UCSD-AML1 (cell line): ENCODE results near the gene MATN4.

Experiments used
- DNase-seq: peaks from one replicate; lab custom pipeline; 2025; ENCODE audit not compliant: unreplicated experiment; lab: John Stamatoyannopoulos, UW

The MATN4 gene

GRCh38 chr20:45341939-45342854 is 34.1 kb upstream of the MATN4 start:
- DNase-seq: peak; percentile 53

GRCh38 chr20:45341579-45341938 is 33.5 kb upstream of the MATN4 start:
- no peak for DNase-seq

- DNase-seq: no peak
Measured at GRCh38 chr20:45340951-45341350, 32.9 kb upstream of the MATN4 start.

DNA sequence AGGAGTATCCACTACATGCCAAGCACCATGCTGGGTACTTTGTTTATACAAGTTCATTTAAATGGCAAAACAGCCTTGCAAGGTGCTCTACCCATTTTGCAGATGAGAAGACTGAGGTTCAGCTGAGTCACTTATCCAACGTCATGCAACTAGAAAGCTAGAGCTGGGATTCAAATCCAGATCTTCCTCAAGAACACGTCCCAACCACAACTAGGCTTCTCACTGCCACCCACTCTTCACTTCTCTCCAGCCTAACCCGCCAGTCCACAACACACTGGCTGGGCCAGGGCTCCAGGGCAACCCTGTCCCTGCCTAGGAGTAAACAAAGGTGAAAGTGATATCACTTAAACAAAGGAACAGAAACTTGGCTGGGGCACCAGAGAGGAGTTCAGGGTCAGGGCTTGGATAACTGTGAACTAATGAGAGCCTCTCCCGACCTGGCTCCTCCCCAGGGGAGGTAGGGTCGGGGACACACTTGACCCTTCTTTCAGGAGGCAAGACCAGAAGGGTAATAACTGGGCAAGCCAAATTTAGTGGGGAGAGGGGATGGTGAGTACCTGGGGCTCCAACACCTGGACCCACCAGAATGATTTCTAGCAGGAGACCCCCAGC is 32.2 kb upstream of the MATN4 start:
- DNase-seq: no peak

DNA sequence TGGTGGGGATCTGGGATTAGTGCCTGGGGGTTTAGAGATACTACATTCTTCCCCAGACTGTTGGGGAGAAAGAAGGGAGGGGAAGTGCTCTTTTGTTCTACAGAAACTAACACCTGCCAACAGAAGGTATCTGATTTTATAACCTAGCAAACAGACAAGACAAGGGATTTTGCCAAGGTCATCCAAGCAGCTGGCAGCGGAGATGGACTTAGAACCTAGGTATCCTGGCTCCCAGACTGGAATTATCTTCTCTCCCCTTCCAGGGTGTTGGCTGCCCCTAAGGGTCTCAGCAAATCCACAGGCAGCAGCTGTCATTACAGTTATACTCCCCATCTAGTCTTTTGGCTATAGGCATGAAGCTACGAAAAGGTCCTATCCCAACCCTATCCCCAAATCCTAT is 31.7 kb upstream of the MATN4 start:
- no peak for DNase-seq

DNA sequence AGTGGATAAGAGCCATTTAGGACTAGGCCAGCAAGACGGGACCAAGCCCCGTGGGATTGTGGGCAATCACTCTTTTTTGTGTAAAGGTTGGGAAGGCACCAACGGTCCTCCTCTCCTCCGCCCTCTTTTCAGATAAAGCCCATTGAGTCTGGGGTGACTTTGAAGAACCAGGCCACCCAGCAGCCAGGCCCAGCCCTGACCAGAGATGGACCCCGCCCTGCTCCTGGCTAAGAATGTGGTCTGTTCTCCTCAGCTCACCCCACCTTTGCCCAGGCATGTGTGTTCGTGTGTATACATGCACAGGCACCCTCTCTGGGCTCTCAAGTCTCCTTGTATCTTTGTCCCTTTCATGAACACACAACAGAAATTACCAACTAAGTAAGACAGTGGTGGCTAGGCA is 31.0 kb upstream of the MATN4 start:
- no peak for DNase-seq

DNA sequence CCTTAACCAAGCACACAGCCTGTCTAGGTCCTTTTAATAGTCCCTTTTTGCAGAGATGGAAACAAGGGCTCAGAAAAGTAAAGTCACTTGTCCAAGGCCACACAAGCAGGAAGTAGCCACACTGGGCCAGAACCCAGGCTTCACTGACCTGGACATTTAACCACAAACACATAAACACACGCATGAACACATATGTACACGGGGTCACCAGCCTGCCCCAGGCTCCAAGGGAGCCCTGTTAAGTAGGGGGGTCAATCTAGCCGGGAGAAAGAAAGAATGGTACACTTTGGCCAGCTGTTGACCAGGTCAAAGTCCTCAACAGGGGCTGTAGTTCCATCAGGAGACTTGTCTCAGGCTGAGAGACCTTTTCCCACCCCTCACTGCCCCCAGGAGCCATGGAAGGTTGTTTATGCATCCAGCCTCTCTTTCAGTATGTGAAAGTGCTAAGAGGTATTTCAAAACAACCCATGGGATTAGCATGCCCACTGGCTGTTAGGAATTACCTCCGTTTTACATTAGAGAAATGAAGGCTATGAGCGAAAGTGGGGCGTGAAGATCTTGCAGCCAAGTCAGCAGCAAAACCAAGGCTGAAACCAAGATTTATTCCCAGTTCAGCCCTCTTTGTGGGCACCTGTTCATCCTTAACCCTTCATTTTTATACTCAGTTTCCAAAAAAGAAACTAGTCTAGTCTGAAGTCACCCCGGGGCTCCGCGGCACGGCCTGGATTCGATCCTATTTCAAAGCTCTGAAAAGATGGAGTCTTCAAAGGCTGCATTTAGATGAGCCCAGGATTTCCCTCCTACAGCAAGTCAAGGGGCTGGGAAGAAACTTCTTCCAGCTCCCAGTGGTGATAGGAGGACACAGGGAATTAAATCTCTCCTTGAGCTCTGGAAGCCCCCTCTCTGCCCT is 30.3 kb upstream of the MATN4 start:
- no peak for DNase-seq

DNA sequence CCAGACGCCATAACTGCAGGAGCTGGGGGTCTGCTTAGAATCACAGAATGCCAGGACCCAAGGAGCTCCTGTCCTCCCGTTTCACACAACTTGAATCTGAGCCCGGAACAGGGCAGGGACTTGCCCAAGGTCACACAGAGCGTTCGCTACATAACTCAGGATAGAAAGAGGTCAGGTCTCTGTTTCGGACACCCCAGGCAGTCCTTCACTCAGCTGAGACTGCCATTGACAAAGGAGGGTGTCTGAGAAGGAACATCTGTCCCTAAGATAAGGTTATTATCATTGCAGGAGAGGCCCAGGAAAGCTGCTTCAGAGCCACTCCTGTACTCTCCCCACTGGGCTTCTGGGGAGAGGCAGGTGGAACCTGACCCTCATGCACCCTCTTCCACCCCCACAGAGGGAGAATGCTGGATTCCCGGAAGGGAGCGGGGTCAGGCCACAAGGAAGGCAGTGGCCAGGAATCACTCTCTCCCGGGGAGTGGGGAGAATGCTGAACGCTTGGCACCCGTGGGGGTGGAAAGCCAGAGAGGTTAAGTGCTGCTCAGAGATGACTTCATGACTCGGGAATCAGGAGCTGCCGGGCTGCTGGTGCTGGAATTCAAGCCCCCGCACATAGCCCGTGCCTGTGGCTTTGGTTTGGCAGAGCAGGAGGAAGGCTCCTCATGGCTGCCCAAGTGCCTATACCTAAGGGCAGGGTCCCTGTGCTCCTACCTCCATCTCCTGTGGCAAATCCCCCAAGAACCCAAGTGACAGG is 29.4 kb upstream of the MATN4 start:
- DNase-seq: no peak

GRCh38 chr20:45336530-45337366 is 28.6 kb upstream of the MATN4 start:
- no peak for DNase-seq

GRCh38 chr20:45330476-45330875 is 22.4 kb upstream of the MATN4 start:
- no peak for DNase-seq

DNA sequence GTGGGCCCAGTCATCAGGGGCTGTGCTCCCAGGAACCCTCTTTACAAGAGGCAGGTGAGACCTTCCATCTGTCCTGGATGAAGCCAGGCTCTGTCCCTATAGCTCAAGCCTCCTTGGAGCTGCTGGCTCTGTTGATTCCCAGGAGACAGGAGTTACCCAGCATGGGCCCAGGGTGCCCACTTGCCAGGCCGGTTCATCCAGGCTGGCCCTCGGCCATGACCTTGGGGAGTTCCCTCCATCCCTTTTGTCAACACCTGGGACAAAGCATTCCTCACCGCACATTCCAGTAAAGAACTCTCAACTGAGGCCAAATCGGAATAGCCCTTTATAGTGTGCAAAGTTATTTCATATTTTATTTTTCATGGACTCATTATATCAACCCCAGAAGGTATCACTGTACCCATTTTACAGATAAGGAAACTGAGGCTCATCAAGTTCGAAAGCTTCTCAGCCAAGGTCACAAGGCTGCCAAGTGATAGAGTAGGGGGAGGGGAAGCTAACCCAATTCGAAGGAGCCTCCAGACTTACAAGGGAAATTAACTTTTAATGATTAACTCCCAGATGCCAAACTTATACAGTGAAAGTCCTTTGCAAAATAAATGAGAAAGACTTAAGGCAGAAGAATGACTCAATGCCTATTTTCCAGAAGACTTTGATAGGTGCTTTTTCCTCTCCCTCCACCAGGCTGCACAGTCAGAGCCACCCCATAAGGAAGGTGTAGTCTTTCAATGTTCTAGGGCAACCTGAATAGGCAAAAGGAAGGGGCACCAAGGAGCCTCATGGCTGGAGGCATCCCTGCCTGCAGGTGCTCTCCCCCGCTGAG is 21.6 kb upstream of the MATN4 start:
- DNase-seq: no peak

DNA sequence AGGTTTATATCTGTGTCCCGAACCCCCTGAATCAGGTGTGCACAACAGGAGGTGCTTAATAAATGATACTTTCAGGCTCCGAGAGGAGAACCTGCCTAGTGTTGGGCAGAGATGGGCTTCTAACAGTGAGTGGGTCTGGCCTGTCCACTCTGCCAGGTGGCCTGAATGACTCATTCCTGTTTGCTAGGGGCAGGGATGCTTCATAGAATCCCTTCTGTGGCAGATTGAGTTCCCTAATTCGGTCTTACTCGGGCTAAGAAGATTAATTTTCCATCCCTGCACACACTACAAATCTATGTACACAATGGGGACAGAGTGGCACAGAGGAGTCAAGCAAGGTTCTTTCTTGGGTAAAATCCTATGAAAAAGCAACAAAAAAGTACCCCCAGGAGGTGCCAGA is 20.4 kb upstream of the MATN4 start:
- DNase-seq: no peak

DNA sequence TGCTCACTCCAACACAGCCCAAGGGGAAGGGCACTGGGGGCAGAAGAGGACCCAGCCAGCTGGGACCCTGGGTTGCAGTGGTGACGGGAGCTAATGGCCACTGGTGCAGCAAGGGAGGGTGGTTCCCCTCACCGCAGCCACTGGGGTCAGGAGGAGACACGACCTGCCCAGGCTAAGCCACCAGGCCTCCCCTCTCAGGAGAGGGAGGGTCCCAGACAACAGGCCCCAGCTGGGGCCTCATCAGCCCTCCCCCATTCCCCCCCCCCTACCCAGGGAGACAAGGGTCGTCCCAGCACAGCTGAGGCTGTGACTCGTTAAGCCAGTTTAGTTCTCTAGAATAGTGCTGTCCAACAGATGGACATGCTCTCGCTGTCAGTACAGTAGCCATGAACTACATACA is 17.3 kb upstream of the MATN4 start:
- no peak for DNase-seq

- DNase-seq: no peak
Measured at GRCh38 chr20:45323731-45324130, 15.6 kb upstream of the MATN4 start.

DNA sequence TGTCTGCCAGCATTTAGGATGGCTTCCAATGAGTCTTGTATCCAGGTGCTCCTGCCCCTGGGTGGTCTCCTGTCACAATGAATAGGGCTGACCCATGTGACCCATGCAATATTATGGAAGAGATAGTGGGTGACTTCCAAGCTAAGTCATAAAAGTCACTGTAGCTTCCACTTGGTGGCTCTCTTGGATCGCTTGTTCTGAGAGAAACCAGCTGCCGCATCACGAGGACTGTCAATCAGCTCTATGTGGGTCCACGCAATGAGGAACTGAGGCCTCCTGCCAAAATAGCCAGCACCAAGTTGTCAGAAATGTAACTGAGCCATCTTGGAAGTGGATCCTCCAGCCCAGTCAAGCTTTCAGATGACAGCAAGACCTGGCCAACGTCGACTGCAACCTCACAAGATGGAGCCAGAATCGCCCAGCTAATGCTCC is 14.9 kb upstream of the MATN4 start:
- peak; percentile 52 for DNase-seq

DNA sequence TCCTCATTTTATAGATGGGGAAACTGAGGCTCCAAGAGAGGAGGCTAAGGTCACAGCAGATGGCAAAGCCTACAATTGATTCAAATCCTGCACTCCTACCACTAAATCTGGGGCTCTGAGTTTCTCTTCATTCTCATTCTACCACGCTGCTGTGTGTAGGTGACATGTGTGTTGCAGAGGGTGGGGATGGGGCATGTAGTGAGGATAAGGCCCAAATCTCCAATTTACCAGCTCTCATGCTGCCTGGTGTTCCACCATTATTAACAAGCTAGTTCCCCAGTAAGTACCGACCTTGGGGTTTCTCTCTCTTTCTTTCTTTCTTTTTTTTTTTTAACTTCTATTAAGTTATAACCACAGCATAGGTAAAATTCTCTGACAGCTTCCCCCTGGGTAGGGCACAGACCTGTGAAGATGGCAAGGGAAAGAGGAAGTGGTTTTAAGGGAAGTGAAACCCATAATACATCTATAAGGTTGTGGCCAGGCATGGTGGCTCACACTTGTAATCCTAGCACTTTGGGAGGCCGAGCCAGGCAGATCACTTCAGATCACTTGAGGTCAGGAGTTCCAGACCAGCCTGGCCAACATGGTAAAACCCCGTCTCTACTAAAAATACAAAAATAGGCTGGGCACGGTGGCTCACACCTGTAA is 13.0 kb upstream of the MATN4 start:
- DNase-seq: peak; percentile 22

DNA sequence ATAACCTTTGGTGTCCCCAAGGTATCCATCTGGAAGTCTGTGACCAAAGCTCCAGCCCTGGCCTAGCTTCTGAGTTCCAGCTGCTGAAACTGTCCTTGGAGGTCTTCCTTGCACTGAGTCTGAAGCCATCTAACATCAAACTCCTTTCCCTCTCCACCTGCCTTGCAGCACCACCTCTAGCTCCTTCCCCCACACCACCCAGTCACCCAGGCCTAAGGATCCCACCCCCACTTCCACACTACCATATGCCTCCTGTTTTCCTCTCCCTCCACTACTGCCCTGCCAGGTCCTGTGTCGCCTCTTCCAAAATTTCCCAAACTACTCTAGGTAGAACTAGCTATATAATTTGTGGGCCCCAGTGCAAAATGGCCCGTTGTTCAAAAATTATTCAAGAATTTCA is 10.8 kb upstream of the MATN4 start:
- DNase-seq: peak; percentile 39

DNA sequence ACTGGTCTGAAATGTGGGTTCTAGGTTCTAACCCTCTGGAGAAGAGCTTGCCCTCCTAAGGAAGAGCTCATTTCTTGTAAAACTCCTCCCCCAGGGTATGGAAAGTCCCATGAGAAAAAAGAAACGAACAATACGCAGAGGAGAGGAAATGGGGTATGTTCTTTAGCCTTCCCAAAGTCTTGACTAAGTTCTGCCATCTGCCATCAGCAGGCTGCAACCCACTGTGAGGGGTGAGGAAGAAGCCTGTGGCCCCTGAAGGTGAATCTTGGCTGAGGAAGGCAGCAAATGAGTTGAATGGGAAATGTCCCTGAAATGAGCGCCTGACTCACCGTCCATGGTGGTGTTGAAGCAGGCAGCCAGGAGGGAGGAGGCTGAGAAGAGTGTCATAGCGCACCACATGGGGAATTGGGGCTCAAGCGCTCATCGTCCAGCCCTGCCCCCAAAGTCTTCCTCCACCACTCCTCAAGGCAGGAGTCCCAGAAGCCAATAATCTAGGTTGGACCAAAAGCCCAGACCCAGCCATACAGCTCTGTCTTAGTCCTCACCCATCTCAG is 10.4 kb upstream of the MATN4 start:
- DNase-seq: no peak
